OCI-LY3 (cell line): Measurements from ENCODE around the gene CIT.

Source experiments
- CTCF ChIP-seq: fragments of 200-600, 300-600 bp; sonication (generic); IDR thresholded peaks from 2 replicates; pipeline ENCODE4 v1.5.1; 2014; ENCODE audit warnings: antibody characterized with exemption, low read length, low read depth
- EZH2phosphoT487 ChIP-seq: fragments of 200-600 bp; shearing (Covaris generic); IDR thresholded peaks from 2 replicates; pipeline ENCODE4 v1.6.1; 2018; ENCODE audit warnings: antibody characterized with exemption, mixed run types, low read depth

- TF ChIP-seq CTCF = no peak
- no peak for TF ChIP-seq EZH2phosphoT487
Observed at GRCh38 chr12:119784673-119785072, 92.4 kb downstream of the CIT start.
